Retinal pigment epithelial cell (primary cell): Measurements from ENCODE around the gene GALNT2.

ENCODE experiments used
- DNase-seq: peaks from one replicate; pipeline ENCODE4 v3.0.0-alpha.2; 2010; ENCODE audit warnings: low read depth
- H3K4me3 ChIP-seq: 2 replicates; pipeline ENCODE4 v1.5.1; 2011; ENCODE audit warnings: mild to moderate bottlenecking, low read length, control low read depth, moderate library complexity
- CTCF ChIP-seq: conservative IDR thresholded peaks from 2 replicates; pipeline ENCODE4 v1.5.1; 2011; ENCODE audit warnings: low read depth, low read length, control low read depth, inconsistent platforms

The GALNT2 gene

GRCh38 chr1:230291731-230292620 is 224.9 kb downstream of the GALNT2 start:
- DNase-seq, result no peak
- no peak for TF ChIP-seq CTCF
- H3K4me3 ChIP-seq, result no peak overlapping the region

GRCh38 chr1:230292689-230293389 is 225.8 kb downstream of the GALNT2 start:
- no peak overlapping the region for H3K4me3 ChIP-seq
- TF ChIP-seq CTCF, result no peak
- DNase-seq, result no peak

- H3K4me3 ChIP-seq, result no peak overlapping the region
- no peak for TF ChIP-seq CTCF
- DNase-seq, result no peak
Observed at GRCh38 chr1:230293390-230293700, 226.3 kb downstream of the GALNT2 start.

- H3K4me3 ChIP-seq, result no peak overlapping the region
- no peak for DNase-seq
- no peak for TF ChIP-seq CTCF
Observed at GRCh38 chr1:230295367-230295766, 228.3 kb downstream of the GALNT2 start.

GRCh38 chr1:230299191-230300006 is 232.4 kb downstream of the GALNT2 start:
- DNase-seq, result no peak
- H3K4me3 ChIP-seq, result no peak overlapping the region
- no peak for TF ChIP-seq CTCF

- H3K4me3 ChIP-seq, result no peak overlapping the region
- no peak for DNase-seq
- no peak for TF ChIP-seq CTCF
Observed at GRCh38 chr1:230300322-230301301, 233.6 kb downstream of the GALNT2 start.
